Ishikawa (cell line): ENCODE results near the gene CCDC196.
A peak's percentile ranks its signal among the peaks of the same experiment; 100 is the strongest.

Experiments
- EGR1 ChIP-seq: IDR thresholded peaks from 2 replicates; pipeline ENCODE4 v1.6.1; 2012
- EP300 ChIP-seq: IDR thresholded peaks from 2 replicates; pipeline ENCODE4 v1.6.1; 2012; ENCODE audit warnings: borderline replicate concordance
- TF ChIP-seq, protein P1 (sequence below): IDR thresholded peaks from 2 replicates; pipeline ENCODE4 v1.6.1; 2012; ENCODE audit warnings: low read depth, mild to moderate bottlenecking
- TF ChIP-seq, protein P2 (sequence below): IDR thresholded peaks from 2 replicates; pipeline ENCODE4 v1.6.1; 2012

DNA sequence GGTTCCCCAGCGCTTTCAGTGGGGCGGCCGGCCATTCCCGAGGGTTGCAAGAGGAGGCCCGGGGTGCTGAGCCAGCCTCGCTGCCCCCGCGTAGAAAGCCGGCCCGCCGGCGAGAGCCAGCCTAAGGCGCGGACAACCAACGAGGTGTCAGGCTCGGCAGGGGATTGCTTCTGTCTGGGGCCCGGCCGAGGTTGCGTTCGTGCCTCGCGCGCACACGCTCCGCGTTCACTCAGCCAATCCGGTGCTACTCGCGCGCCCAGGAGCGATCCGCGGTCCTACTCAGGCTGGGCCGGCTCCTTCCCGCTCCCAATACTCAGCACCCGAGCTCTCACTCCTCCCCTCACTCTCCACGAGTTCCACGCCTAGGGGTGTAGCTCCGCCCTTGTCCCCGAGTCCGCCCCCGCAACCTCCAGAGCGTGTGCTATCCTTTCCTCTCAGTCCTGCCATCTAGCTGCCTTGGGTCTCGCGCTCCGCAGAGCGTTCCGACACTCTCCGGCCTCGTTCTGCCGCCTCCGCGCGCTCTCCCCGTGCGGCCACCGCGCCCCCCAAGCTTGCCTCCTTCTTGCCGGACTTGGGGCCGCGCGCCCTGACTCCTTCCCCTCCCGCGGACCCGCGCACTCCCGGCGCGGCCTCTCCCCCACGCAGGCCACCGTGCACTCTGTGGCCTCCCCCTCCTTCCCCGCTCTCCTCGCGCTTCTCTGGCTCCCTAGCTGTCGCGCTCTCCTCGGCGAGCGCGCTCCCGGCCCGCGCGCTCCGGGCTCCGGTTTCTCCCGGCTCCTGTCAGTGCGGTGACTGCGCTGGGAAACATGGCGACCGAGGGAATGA, 21.8 kb downstream of the CCDC196 start, which contains the start of gene GPHN:
- TF ChIP-seq, protein P1, sequence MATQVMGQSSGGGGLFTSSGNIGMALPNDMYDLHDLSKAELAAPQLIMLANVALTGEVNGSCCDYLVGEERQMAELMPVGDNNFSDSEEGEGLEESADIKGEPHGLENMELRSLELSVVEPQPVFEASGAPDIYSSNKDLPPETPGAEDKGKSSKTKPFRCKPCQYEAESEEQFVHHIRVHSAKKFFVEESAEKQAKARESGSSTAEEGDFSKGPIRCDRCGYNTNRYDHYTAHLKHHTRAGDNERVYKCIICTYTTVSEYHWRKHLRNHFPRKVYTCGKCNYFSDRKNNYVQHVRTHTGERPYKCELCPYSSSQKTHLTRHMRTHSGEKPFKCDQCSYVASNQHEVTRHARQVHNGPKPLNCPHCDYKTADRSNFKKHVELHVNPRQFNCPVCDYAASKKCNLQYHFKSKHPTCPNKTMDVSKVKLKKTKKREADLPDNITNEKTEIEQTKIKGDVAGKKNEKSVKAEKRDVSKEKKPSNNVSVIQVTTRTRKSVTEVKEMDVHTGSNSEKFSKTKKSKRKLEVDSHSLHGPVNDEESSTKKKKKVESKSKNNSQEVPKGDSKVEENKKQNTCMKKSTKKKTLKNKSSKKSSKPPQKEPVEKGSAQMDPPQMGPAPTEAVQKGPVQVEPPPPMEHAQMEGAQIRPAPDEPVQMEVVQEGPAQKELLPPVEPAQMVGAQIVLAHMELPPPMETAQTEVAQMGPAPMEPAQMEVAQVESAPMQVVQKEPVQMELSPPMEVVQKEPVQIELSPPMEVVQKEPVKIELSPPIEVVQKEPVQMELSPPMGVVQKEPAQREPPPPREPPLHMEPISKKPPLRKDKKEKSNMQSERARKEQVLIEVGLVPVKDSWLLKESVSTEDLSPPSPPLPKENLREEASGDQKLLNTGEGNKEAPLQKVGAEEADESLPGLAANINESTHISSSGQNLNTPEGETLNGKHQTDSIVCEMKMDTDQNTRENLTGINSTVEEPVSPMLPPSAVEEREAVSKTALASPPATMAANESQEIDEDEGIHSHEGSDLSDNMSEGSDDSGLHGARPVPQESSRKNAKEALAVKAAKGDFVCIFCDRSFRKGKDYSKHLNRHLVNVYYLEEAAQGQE = no peak
- TF ChIP-seq, protein P2, sequence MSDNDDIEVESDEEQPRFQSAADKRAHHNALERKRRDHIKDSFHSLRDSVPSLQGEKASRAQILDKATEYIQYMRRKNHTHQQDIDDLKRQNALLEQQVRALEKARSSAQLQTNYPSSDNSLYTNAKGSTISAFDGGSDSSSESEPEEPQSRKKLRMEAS = peak; percentile 87
- TF ChIP-seq EGR1 (peak; percentile 97), EP300 (peak; percentile 11; the same call in 1 of the 2 replicates)
